Esophagus muscularis mucosa (tissue), 4 donors: ENCODE data around the gene AFG1L. TPM values are rescaled to one million over a fixed set of nuclear protein-coding genes. Genes with fewer than 3 reads are reported as not detected.
A peak's percentile ranks its signal among the peaks of the same experiment; 100 is the strongest.

Source experiments
- DNase-seq: peaks from one replicate; pipeline ENCODE4 v3.0.0-alpha.2; 2017; ENCODE audit errors: extremely low spot score
- H3K27ac ChIP-seq, 4 donors: fragments of 200-600 bp; sonication (generic); replicated peaks in 1 of 4; 1 replicate in 3 of 4; 2 replicates in 1 of 4; pipeline ENCODE4 v1.5.1; 2016 to 2019; ENCODE audit warnings: mild to moderate bottlenecking in 1 of 4
- H3K27me3 ChIP-seq, 4 donors: fragments of 200-600 bp; sonication (generic); one replicate each; pipeline versions ENCODE4 v1.5.1 to v1.6.0; 2016 to 2019
- H3K36me3 ChIP-seq, 4 donors: fragments of 200-600 bp; sonication (generic); one replicate each; pipeline ENCODE4 v1.5.1; 2016 to 2019
- H3K4me1 ChIP-seq, 4 donors: fragments of 200-600 bp; sonication (generic); one replicate each; pipeline ENCODE4 v1.5.1; 2016 to 2019
- H3K4me3 ChIP-seq, 4 donors: fragments of 200-600 bp; sonication (generic); 1 replicate in 2 of 4; 2 replicates in 2 of 4; pipeline ENCODE4 v1.5.1; 2016 to 2019; ENCODE audit warnings: mild to moderate bottlenecking in 4 of 4, moderate library complexity in 1 of 4
- H3K9me3 ChIP-seq, 4 donors: fragments of 200-600 bp; sonication (generic); 1 replicate in 3 of 4; 2 replicates in 1 of 4; pipeline ENCODE4 v1.5.1; 2016 to 2019
- CTCF ChIP-seq, 3 experiments: fragments of 200-600 bp in 2 of 3; fragments of 450-650 bp in 1 of 3; sonication (generic) in 2 of 3; IDR thresholded peaks; one replicate each; pipeline ENCODE4 v1.5.1; 2017 to 2019; ENCODE audit warnings: antibody characterized with exemption in 3 of 3, mild to moderate bottlenecking in 2 of 3, moderate library complexity in 1 of 3
- EP300 ChIP-seq: sonication (generic); formaldehyde crosslinking; IDR thresholded peaks from one replicate; pipeline ENCODE4 v1.6.1; 2017; ENCODE audit warnings: antibody characterized with exemption
- POLR2A ChIP-seq: fragments of 450-650 bp; IDR thresholded peaks from one replicate; pipeline ENCODE4 v1.6.1; 2017; ENCODE audit warnings: antibody characterized with exemption, moderate library complexity, mild to moderate bottlenecking, low read depth
- POLR2AphosphoS5 ChIP-seq, 2 donors: sonication (generic); formaldehyde crosslinking; IDR thresholded peaks; one replicate each; pipeline ENCODE4 v1.6.1; 2017; ENCODE audit warnings: antibody characterized with exemption in 2 of 2
- WGBS: methylation state at CpG from one replicate; pipeline ENCODE4 v1.1.5; 2018; 5-methylcytosine and 5-hydroxymethylcytosine counted together
- intact Hi-C: fragments of 100-400 bp; cut with DNase I; formaldehyde crosslinking; loops from one replicate; pipeline ENCODE4 v1.15.1; 2023
- total RNA-seq, 4 donors: library from RNA; depleted of rRNA; stranded (reverse); fragments of >200 nt; gene quantifications; one replicate each; pipeline versions ENCODE4 v1.1.0 to v1.2.1, GENCODE V29; 2016

The AFG1L gene
- total RNA-seq, 4 donors from 2014 or later = 1.5 to 5.4 (median 3.3) TPM

GRCh38 chr6:108543175-108543940 is 248.5 kb downstream of the AFG1L start:
- no peak for DNase-seq
- Histone ChIP-seq H3K27ac (no peak overlapping the region), H3K27me3 (no peaks in the 10 kb centered on the region), H3K9me3 (no peaks in the 10 kb centered on the region), H3K4me1 (peaks cover 4 to 34% (median 24%) of the 10 kb centered on the region in 4 donors), H3K36me3 (no peaks in the 10 kb centered on the region), H3K4me3 (no peak overlapping the region)
- intact Hi-C loops = loop anchor here (2.0 to 5.0 kb wide), 3 partner anchors 239 to 529 kb away; no protein-coding TSS in a partner anchor
- TF ChIP-seq POLR2AphosphoS5 (IDR thresholded peaks at IDR 0.05) (no peak), EP300 (no peak), CTCF (IDR thresholded peaks at IDR 0.05) (no peak), POLR2A (no peak)
- 87% methylated on average over 7 of the region's 7 CpGs for WGBS

- intact Hi-C loops = loop anchor here (5.0 kb wide), 1 partner anchor 528 kb away; no protein-coding TSS in a partner anchor
- H3K27me3 ChIP-seq = no peaks in the 10 kb centered on the region
- TF ChIP-seq POLR2A (no peak), EP300 (no peak), POLR2AphosphoS5 (IDR thresholded peaks at IDR 0.05) (peak in 1 of 2 donors; percentile 52), CTCF (IDR thresholded peaks at IDR 0.05) (no peak)
- no peak for DNase-seq
- H3K27ac ChIP-seq = peak overlapping the region; percentile 57 to 76 (median 65)
- no peaks in the 10 kb centered on the region for H3K36me3 ChIP-seq
- H3K4me3 ChIP-seq = no peak overlapping the region
- H3K4me1 ChIP-seq = peaks cover 4 to 34% (median 24%) of the 10 kb centered on the region in 4 donors
- WGBS = 60% methylated on average over 3 of the region's 3 CpGs
- H3K9me3 ChIP-seq = no peaks in the 10 kb centered on the region
Measured at GRCh38 chr6:108544606-108545005, 249.8 kb downstream of the AFG1L start.

- Histone ChIP-seq H3K9me3 (no peaks in the 10 kb centered on the region), H3K4me3 (no peak overlapping the region), H3K36me3 (no peaks in the 10 kb centered on the region), H3K4me1 (peaks cover 4 to 35% (median 26%) of the 10 kb centered on the region in 4 donors), H3K27me3 (no peaks in the 10 kb centered on the region), H3K27ac (peak overlapping the region in 1 of 4 donors; percentile 6)
- DNase-seq = peak; percentile 86
- WGBS = 85% methylated on average over 6 of the region's 6 CpGs
- TF ChIP-seq POLR2AphosphoS5 (IDR thresholded peaks at IDR 0.05) (no peak), CTCF (IDR thresholded peaks at IDR 0.05) (no peak), POLR2A (no peak), EP300 (no peak)
- intact Hi-C loops = no loop called here
Measured at GRCh38 chr6:108546079-108547049, 251.5 kb downstream of the AFG1L start.

- no peak for DNase-seq
- 68% methylated on average over 1 of the region's 1 CpG for WGBS
- H3K4me3 ChIP-seq = no peak overlapping the region
- no peaks in the 10 kb centered on the region for H3K9me3 ChIP-seq
- no peak for TF ChIP-seq CTCF (IDR thresholded peaks at IDR 0.05)
- no peak for TF ChIP-seq EP300
- no peak for TF ChIP-seq POLR2AphosphoS5 (IDR thresholded peaks at IDR 0.05)
- TF ChIP-seq POLR2A = no peak
- H3K27ac ChIP-seq = no peak overlapping the region
- intact Hi-C loops = no loop called here
- no peaks in the 10 kb centered on the region for H3K36me3 ChIP-seq
- peaks cover 0 to 29% (median 14%) of the 10 kb centered on the region in 4 donors for H3K4me1 ChIP-seq
- no peaks in the 10 kb centered on the region for H3K27me3 ChIP-seq
Measured at GRCh38 chr6:108549241-108549640, 254.4 kb downstream of the AFG1L start.
